Retinal pigment epithelial cell (primary cell): ENCODE data around the gene PIGL.

Experiments used
- DNase-seq: peaks from one replicate; pipeline ENCODE4 v3.0.0-alpha.2; 2010; ENCODE audit warnings: low read depth
- H3K4me3 ChIP-seq: 2 replicates; pipeline ENCODE4 v1.5.1; 2011; ENCODE audit warnings: mild to moderate bottlenecking, low read length, control low read depth, moderate library complexity
- TF ChIP-seq, protein P1 (sequence below): conservative IDR thresholded peaks from 2 replicates; pipeline ENCODE4 v1.5.1; 2011; ENCODE audit warnings: low read depth, low read length, control low read depth, inconsistent platforms

PIGL gene

DNA sequence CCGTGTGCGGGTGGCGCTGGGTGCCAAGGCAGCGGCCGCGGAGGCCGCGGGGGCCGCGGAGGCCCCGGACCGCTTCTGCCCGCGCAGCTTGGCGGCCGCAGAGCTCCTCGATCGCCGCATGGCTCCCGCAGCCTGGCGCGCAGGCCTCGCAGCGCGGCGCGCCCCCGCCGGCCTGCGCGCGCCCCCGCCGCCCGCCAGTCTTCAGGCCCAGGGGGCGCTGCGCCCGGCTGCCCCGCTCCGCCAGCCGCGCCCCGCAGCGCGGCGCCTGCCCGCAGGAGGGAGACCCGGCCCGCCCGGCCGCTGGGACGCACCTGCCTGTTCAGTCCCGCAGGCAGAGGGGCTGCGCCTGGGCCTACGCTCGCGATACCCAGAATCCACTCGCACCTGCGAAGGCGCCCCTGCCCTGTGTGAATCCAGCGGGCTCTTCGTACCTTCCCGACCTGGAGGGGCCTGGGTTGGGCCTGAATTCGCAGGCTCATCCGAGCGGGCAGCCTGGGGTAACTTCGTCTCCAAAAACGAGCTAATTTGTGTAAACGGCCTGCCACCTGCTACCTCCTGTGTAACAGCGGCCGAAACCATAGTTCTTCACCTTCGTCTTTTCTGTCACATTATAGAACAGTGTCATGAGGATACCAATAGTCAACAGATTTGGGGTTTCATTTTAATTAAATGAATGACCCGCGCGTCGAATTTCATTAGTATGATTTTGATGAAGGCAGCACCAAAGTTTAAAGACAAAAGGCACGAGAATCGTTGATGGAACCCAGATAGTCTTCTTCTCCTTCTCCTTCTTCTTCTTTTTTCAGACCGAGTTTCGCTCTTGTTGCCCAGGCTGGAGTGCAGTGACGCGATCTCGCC is 136.5 kb downstream of the PIGL start, which contains the start of gene CENPV:
TSS of gene CENPV (minus strand) at position 153 of the 858 bp plus-strand sequence. CDS start at position 120, 33 bp downstream.
- DNase-seq: no peak
- TF ChIP-seq, protein P1, sequence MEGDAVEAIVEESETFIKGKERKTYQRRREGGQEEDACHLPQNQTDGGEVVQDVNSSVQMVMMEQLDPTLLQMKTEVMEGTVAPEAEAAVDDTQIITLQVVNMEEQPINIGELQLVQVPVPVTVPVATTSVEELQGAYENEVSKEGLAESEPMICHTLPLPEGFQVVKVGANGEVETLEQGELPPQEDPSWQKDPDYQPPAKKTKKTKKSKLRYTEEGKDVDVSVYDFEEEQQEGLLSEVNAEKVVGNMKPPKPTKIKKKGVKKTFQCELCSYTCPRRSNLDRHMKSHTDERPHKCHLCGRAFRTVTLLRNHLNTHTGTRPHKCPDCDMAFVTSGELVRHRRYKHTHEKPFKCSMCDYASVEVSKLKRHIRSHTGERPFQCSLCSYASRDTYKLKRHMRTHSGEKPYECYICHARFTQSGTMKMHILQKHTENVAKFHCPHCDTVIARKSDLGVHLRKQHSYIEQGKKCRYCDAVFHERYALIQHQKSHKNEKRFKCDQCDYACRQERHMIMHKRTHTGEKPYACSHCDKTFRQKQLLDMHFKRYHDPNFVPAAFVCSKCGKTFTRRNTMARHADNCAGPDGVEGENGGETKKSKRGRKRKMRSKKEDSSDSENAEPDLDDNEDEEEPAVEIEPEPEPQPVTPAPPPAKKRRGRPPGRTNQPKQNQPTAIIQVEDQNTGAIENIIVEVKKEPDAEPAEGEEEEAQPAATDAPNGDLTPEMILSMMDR: no peak
- H3K4me3 ChIP-seq: peak within 1 kb of the TSS; percentile 65

- no peak for DNase-seq
- H3K4me3 ChIP-seq: no peak overlapping the region
- TF ChIP-seq, protein P1: no peak
Observed at GRCh38 chr17:16354585-16354984, 137.6 kb downstream of the PIGL start.

DNA sequence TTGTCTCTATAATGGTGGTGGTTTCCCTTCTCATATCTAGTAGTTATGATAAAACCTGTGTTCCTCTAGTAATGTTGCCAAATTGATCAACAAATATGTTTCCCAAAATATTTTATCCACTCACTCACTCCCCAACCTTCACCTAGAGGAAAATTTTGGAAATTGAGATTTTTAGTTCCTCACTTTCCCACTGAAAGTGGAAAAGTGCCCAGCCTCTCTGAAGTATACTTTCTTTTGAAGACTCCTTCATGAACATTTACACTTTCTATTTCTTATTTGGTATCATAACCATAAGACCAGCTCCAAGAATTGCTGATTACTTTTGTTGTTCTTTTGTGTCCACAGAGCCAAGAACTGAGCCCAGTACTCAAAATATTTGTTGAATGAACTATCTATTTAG is 141.4 kb downstream of the PIGL start:
- no peak for DNase-seq
- TF ChIP-seq, protein P1: no peak
- no peak overlapping the region for H3K4me3 ChIP-seq

DNA sequence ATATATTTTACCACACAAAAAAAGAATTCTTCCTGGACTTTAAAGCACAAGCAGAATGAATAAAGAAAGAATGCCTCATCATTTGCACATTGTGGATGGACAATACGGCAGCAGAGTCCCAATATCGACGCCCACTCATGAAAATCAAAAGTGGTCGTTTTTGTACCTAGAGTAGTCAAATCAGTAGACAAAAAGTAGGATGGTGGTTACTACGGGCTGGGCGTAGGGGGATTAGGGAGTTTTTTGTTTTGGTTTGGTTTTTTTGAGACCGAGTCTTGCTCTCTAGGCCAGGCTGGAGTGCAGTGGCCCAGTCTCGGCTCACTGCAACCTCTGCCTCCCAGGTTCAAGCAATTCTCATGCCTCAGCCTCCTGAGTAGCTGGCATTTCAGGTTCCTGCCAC is 144.9 kb downstream of the PIGL start:
- no peak overlapping the region for H3K4me3 ChIP-seq
- no peak for DNase-seq
- TF ChIP-seq, protein P1: no peak

DNA sequence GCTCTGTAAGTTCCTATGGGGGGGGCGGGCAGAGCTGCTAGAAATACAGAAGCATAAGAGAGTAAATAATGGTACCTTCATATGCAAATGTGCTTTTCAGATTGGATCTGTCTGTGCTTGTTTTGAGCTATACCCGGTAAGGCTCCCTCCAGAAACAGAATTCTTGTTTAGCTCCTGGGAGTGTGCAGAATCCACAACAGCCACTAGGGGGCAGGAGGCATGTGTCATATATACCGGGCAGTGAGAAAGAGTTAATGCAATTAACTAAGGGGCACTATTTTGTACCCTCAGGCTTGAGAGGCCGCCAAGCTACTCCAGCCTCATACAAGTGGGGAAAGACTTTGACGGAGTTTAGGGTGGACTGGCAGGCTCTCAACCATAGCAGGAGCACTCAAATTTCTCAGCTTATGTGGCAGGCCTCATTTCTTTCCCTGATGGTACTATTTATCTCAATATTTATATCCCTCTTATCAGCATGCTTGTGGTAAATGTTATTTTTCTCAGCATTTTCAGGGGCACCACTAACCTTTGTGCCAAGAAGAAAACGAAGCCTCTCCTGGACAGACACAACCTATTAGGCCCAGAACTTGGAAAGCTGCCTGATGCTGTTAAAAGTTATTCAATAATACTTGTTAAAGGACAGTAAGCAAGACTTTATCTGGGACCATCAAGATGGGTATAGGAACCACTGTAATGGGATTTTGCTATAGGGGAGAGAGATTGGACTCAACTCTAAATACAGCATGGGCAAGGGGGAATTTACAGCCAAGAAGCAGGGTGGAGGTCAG is 146.9 kb downstream of the PIGL start:
- TF ChIP-seq, protein P1: peak; percentile 99
- DNase-seq: no peak
- H3K4me3 ChIP-seq: no peak overlapping the region

GRCh38 chr17:16364625-16365024 is 147.6 kb downstream of the PIGL start:
- DNase-seq: no peak
- no peak overlapping the region for H3K4me3 ChIP-seq
- TF ChIP-seq, protein P1: no peak
